HG03575 (cell line): ENCODE results near the gene C14orf180.

ENCODE experiments used
- ATAC-seq: cut with Tn5 transposase; IDR thresholded peaks from one replicate; pipeline ENCODE4 v1.9.1; 2021; ENCODE audit not compliant: unreplicated experiment, insufficient number of reproducible peaks, low FRiP score; ENCODE audit errors: extremely low read depth

The C14orf180 gene

DNA sequence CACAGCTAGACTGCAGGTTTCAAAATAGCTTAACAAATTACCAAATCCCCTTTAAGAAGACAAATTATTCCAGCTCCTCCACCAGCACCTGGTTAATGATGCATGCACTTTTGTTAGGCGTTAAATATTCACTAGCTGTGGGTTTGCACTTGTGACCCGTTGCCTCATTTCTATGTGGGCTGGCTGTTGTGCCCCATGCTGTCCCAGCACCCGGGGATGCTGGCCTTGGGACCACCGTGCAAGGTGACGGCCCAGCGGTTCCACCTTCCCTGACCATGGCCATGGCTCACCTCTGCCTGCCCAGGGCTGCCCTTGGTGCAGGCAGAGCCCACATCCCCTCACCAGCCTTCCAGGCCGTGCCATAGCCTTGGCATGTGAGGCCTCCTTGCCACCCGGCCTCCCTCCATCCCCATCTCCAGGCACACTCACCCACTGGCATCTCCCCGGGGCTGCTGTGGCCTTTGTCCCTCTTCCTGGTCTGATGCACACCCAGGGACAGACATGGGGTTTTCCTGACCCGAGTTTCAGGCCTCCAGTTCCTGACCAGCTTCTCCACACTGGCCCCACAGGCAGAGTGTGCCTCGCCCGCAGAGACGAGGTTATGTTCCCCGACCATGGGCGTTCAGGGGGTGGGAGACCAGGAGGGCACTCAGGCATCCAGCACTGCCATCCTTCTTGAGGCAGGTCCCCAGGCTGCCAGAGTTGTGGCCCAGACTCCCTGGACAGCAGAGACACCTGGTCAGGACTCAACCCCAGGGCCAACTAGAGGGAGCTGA, 20.3 kb upstream of the C14orf180 start:
- no peak for ATAC-seq

DNA sequence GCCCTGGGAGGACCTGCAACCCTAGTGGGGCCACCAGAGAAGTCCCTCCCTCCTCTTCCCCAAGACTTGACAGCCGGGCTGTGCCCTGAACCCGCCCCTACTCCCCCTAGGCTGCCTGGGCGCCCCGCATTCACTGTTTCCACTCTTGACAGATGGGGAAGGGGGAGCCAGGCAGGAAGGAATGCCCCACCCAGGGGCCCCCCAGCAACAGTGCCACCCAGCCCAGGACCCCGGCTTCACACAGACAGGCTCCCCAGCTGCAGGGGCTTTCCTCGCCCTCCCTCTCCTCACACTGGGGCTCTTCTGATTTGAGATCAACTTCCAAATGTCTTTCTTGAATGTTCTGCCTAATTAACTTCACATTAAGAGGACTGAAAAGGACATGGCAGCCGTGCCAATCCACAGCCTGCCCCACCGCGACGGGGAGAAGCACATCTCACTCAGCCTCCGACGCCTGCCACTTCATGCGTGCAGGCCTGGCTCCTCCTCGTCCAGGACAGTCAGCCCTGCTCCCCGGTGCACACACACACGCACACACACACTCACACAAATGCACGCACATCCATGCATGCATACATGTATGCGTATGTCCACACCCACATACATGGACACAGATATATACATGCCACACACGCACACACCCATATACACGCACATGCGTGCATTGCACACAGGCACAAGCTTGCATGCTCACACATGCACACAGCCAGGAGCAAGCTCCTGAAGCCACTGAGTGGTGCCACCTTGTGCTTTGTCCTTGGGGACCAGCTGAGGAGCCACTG, 19.6 kb upstream of the C14orf180 start:
- no peak for ATAC-seq

DNA sequence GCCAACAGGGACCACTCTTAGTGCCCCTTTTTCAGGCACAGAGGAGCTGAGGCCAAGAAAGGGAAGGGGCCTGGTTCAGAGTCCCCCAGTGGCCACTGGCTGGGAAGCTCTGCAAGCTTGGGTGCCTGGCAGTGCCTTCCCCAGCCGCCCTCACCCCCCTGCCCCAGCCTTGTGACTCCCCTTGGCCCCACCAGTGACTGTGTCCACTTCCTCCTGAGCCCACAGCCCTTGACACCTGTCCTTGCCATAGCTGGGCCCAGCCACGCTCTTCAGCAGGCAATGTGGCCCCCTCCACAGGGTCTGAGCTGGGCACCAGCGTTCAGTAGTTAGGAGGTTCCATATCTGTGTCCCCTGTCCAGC, 19.0 kb upstream of the C14orf180 start:
- ATAC-seq = no peak

DNA sequence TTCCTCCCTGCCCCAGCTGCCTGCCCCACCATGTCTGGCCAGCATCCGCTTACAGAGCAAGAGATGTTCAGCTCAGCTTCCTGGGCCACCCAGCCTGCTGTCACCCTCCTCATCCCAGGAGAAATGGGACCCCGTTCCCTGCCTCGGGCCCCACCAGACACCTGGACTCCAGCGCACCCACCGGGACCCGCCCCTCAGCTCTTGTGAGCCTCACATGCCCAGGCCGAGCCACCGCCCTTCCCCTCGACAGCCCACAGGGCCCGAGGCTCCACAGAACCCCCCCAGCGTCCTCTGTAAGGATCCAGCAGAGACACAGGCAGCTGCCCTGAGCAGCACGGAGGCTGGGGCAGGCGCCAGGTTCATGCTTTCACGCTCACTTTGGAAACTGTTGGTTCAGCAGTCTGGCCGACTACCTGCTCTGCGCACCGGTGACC, 18.4 kb upstream of the C14orf180 start:
- no peak for ATAC-seq

DNA sequence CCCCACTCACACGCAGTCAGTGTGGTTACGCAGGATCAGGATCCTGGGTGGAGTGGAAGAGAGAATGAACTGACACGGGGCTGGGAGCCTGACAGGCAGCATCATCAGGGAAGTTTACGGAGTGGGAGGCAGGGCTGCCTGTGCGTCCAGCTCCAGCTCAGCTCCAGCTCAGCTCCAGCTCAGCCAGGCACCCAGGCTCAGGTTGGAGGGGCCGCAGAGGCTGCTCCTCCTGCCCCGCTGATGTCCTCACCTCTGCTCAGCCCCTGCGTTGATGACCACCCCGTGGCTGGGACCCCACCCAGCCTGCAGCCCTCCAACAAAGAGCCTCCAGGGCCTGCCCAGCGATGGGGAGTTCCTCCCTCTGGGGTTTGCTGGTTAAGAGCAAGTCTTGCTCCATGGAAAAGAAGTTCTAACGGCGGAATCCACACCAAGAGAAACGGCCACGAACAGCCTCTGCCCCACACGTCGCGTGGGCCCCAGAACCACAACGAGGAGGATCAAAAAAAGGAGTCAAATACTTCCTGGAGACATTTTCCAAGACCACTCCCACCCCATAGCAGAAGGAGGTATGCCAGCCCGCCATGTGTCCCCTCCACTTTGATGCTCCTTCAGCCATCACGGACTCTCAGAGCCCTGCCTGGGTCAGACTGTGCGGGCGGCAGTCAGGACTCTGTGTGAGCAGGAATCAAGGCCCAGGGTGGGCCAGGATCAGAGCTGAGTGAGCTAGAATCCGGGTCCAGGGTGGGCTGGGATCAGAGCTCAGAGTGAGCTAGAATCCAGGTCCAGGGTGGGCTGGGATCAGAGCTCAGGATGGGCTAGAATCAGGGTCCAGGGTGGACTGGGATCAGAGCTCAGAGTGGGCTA, 17.7 kb upstream of the C14orf180 start:
- ATAC-seq = no peak

DNA sequence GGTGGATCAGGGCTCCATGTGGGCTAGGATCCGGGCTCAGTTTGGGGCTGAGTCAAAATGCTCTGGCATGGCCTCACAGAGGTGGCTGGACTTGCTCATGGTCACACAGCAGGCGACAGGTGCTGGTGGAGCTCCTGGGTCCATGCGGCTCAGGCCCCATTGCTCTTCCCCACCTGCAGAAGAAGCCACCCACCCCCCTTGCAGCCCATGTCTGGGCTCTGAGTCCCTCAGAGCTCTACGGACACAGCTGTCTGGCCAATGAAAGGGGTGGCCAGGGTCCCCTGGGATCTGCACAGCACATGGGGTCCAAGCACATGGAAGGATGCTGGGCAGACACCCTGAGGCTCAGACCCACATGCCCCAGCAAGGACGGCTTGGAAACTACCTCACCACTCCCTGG, 17.0 kb upstream of the C14orf180 start:
- ATAC-seq = no peak

DNA sequence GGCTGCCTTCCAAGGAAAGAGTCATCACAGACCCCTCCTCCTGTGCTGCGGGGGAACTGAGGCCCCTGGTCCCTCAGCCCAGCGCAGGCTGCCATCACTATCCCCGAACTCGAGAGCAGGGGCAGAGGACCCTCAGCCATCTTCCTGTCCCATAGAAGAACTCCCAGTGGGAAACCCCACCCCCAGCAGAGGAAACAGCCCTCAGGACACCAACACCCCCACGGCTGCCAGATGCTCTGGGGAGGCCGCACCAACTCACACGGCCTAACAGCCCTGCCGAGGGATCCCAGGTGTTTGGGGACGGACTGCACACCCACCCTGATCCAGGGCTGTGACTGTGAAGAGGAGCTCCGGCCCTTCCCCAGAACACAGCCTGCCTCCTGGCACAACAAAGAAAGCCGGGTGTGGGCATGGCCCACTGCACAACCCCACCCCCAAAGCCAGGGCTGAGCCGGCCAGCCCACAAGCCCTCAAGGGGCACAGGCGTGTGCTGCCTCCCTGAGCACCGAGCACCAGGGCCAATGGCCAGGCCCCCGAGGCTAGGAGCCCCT, 16.3 kb upstream of the C14orf180 start:
- no peak for ATAC-seq

DNA sequence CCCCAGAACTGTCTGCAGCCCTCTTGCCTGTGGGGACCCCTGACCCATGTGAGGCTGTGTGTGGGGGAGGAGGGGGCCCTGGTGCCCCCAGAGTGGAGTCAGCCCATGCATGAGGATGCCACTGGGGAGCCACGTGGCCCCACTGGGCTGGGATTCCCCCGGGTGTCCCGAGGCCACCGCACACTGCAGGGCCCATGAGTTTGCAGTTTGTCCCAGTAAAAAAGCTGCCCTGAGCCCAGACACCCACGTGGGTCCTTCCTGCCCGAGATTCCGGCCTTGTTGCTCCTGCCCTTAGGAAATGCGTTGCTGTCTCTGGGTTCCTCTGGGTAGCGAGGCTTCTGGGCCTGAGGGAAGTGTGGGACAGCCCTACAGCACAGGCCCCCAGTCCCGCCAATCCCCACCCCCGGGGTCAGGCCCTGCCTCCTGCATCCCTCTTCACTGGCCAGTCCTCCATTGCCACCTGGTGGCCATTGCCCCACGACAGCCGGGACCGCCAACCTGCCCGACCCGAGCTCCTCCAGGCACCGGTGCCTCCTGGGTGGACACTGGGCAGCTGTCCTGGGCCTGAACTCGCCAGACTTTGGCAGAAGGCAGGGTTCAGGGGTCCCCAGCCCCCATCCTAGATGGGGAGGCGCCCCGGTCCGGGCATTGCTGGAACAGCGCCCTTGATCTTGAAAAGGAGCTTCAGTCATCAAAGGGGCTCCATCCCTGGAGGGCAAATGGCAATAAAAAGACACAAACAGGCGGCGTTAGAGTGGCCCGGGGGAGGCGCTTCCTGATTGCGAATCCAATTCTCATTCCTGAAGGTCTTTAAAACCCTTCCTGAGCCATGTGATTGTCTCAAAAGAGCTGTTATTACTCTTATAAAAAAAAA, 15.6 kb upstream of the C14orf180 start:
- ATAC-seq = no peak

DNA sequence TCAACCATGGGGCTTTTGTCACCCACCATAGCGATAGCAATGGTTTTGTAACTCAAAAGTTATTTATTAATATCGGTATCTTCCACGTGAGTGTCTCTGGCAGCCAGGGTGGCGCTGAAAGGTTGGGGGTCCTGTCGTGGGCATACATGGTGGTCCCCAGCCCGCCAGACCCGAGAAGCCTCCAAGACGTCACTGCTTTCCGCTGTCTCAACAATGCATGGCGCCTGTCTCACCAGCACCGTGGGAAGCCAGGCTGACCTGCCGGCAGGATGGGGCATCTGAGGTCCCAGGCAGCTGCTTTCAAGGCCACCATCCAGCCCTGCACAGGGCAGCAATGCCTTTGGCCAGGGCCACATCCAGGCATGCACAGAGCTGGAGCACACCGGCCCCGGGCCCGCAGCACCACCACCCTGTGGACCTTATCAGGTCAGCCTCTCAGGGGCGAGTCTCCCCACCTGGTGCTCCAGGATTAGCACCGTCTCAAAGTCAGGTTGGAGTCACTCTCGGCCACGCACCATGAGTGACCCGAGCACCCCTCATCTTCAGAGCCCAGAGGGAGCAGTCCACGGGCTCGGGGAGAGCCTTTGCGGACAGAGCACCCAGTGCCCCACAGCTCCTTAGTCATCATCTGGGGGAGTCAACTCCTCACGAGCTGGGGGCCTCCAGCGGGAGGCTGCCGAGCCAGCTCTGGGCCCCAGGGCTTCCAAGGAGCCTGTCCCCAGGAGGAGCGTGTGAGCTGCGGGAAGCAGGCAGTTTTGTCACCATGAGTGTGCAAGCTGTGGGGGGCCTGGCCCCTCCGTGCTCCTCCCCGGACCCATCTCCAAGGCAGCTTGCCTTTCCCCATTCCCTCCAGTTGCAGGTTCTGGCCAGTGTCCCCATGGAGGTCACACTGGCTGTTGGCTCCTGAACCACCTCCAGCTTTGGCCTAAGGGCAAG, 14.6 kb upstream of the C14orf180 start:
- no peak for ATAC-seq

DNA sequence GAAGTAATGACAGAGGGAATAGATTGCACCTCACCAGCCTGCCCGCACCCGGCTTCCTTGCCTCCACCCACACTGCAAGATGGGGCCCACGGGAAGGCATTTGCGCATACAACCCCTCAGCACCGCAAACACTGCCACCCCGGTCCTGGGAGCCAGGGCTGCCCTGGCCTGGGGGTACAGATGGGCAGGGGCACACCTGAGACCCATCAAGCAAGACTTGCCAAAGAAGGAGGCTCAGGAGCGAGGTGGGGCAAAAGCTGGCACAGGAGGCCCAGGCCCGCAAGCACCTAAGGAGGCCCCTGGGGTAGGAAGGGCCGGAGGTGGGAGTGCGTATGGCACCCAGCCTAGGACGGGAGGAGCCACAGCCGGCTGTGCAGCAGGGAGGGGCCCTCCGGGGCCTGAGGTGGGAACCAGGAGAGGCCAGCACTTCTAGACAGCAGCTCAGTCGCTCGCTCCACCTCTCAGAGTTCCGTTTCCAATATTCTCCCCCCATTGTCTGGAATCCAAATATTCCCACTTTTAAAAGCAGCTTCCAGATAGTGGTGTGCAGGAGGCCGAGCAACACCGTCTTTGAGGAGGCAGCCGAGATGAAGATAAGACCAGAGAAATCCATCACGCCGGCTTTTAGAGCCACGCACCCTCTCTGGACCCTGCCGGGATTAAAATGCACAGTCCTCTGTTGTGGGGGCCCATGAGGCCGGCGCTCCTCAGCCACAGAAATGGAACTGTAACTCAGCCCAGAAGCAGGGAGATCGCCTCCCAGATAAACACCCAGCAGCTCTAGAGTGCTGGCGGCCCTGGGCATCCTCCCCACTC, 12.2 kb upstream of the C14orf180 start:
- ATAC-seq = no peak

DNA sequence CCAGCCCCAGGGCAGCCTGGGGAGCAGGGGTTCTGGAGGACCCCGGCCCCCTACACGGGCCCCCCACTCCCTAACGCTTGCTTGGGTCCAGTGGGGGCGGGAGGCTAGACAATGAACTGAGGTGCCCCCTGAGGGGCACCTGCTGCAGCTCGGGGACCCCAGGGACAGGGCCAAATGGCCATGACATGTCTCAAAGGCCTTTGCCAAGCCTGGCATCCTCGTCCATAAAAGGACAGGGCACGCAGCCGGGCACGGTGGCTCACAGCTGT, 11.7 kb upstream of the C14orf180 start:
- no peak for ATAC-seq

DNA sequence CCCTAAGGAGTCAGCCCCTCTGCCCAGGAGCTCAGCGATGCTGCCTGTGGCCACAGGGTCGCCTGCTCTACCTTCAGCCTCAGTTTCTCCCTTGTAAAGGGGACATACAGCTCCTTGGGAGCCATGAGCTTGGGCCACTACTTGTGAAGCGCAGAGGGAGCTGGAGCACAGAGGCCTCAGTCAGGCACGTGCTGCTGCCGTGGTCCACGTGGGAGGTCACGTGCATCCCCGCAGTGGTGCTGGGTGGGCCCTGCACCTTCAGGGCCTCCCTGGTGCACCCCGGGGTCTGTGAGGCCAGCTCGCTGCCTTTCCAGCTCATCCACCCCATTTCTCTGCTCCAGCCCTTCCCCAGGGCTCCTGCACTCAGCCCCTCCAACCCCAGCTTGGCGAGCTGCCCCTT, 10.9 kb upstream of the C14orf180 start:
- no peak for ATAC-seq

DNA sequence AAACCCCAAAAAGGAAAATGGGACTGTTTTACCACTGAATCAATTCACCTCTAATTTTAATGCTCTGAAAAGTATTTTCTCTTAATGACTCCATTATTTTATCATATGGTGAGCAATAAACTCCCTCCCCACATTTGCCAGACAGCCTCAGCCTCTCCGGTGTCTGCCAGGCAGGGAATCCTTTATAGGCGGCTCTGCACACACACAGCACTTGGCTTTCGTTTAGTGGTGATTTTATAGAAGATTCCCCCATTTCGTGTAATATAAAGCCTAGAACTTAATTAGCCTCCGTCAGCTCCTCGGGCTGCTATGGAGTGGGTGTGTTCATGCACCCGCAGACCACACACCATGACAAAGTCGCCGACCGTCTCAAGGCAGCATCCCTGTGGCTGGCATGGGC, 10.1 kb upstream of the C14orf180 start:
- no peak for ATAC-seq

DNA sequence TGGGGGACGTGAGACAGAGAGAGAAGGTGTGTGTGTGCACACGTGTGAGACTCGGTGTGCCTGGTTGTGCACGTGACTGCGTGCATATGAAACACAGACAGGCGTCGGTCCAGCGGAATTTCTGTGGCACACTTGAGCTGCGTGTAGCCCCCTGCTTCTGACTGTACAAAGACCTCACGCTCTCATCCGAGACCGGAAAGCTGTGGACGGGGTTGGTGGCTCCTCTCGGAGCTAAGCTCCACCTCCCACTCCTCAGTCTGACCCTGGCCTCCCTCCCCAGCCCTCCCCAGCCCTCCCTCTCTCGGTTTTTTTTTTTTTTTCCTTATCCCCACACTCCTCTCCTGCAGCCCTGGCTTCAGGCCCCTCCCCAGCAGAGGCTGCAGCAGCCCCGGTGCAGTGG, 8.3 kb upstream of the C14orf180 start:
- no peak for ATAC-seq

DNA sequence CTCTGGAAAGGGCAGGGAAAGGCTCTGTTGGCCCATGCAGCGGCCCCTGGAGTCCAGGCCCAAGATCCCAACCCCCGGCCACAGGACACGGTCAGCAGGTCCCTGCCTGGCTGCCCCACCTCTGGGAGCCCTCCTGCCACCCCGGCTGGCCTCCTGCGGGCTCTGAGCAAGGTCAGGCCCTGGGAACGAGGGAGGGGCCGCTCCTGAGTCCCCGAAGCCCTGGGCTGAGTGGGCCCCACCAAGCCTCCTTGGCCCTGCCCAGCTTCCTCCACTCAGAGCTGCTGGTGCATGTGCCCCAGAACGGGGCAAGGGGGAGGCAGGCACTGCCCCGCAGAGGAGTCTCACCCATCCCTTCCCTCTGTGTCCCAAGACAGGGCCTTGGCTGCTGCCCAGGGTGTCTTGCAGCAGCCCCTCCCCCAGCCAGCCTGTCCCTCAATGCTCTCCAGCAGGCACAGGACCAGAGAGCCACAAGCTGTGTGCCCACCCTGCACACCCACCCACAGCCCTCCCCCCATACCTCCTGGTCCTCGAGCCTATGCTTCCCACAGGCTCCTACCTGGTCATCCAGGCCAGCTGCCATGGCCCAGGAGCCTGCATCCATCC, 7.4 kb upstream of the C14orf180 start:
- ATAC-seq = no peak

DNA sequence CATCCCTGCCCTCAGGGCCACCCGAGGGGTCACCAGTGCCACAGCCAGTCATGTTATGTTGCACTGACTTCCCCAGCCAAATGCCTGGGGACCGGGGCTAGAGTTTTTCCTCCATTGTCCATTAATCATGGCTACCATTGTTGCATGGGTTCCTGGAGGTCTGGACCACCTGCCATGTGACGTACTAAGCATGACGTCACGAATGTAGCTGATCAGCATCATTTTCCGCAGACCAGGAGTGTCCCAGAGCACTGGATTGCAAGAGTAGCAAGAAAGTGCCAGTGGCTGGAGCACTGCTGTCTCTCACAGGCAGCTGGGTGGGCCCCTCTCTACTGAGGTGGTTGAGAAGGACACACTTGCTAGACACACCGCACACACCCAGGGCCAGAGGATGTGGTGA, 6.9 kb upstream of the C14orf180 start:
- no peak for ATAC-seq

DNA sequence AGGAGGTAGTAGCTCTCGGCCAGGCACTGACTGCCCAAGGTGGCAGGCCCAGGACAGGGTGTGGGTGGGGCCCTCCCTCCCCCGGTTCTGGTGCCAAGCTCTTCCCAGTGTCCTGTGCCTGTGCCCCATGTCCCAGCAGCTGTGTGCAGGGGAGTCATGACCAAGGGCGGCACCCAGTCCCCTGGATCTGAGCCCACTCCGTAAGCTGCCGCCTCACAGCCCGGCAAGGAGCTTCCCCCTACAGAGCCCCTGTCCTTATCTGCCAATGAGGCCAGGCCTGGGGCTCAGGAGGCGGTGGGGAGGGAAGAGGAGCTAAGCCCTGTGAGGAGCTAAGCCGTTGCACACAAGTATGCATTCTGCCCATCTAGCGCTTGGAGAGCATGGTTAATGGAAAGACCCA, 5.6 kb upstream of the C14orf180 start:
- ATAC-seq = no peak
